ENCODE data around the gene FBXL5.

Gene FBXL5, protein sequence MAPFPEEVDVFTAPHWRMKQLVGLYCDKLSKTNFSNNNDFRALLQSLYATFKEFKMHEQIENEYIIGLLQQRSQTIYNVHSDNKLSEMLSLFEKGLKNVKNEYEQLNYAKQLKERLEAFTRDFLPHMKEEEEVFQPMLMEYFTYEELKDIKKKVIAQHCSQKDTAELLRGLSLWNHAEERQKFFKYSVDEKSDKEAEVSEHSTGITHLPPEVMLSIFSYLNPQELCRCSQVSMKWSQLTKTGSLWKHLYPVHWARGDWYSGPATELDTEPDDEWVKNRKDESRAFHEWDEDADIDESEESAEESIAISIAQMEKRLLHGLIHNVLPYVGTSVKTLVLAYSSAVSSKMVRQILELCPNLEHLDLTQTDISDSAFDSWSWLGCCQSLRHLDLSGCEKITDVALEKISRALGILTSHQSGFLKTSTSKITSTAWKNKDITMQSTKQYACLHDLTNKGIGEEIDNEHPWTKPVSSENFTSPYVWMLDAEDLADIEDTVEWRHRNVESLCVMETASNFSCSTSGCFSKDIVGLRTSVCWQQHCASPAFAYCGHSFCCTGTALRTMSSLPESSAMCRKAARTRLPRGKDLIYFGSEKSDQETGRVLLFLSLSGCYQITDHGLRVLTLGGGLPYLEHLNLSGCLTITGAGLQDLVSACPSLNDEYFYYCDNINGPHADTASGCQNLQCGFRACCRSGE

DNA sequence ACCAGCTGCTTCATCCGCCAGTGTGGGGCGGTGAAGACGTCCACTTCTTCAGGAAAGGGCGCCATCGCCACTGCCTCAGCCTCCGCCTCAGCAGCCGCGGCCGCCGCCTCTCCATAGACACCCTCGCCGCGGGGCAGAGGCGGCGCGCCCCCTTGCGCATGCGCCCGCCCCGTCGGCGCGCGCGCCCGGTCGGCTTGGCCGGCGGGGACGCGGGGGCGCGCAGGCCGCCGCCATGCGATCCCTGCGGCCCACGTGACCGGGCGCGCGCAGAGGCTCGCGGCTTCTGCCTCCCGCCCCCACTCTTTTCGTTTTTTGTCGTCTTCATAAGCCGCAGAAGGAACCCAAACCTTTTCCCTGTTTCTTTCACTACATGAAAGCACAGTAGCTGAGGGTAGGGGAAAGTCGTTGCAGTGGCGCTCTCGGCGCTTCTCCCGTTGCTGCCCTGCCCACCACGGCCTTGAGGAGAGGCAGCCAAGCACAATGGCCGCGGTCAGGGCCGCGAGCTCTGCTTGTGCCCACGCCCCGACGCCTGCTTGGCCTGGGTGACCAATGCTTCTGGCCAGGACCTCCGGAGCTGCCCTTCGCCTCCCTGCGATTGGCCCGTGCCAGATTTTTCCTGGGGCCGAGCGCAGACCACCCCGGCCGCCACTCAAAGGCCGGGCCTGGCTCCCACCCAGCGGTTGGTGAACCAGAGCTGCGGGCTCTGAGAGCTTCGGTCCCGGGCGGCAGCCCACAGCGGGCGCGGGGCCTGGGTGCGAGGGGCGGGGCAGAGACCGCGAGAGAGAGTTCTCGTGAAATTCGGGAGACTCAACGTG is at the start of gene FBXL5:
TSS of gene FBXL5 (minus strand) at position 135 of the 815 bp plus-strand sequence. CDS start at position 65, 70 bp downstream.
- DNase-seq: peak; percentile 82 to 90

GRCh38 chr4:15704129-15704528 is 49.0 kb upstream of the FBXL5 start:
- no peak for DNase-seq

GRCh38 chr4:15703439-15703838 is 48.3 kb upstream of the FBXL5 start:
- DNase-seq: no peak

DNA sequence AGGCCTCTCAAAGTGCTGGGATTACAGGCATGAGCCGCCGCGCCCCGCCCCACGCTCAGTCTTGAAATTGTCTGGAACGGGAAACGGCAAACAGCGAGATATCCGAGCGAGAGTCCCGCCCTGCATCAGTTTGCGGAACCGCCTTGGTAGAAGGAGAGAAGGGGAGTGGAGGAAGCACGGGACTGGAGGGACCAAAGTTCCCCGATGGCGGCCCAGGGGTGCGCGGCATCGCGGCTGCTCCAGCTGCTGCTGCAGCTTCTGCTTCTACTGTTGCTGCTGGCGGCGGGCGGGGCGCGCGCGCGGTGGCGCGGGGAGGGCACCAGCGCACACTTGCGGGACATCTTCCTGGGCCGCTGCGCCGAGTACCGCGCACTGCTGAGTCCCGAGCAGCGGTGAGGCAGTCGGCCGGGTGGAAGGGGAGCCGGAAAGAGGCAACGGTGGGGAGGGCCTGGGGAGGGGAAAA is 47.8 kb upstream of the FBXL5 start, which contains the start of gene BST1:
TSS of gene BST1 (plus strand) at position 125 of the 463 bp plus-strand sequence. CDS start at position 205, 80 bp downstream.
- DNase-seq: peak; percentile 42 to 73

DNA sequence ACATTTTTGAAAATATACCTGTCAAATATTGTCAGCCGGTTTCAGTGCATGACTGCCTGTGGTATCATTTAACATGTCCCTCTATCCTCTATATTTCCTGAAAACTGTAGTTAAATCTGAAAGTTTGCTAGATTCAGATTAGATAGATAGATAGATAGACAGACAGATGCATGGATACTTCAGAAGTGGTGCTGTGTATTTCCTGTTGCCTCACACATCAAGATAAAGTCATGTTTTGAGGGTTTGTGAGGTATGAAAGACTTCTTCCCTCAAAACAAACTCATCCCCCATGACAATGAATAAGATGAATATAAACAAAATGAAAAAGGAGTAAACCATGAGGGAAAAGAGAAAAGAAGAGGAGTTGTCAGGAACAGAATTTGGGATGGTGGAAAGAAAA is 41.7 kb upstream of the FBXL5 start:
- no peak for DNase-seq

GRCh38 chr4:15695729-15696128 is 40.6 kb upstream of the FBXL5 start:
- DNase-seq: no peak

- DNase-seq: no peak
Measured at GRCh38 chr4:15695240-15695699, 40.1 kb upstream of the FBXL5 start.

DNA sequence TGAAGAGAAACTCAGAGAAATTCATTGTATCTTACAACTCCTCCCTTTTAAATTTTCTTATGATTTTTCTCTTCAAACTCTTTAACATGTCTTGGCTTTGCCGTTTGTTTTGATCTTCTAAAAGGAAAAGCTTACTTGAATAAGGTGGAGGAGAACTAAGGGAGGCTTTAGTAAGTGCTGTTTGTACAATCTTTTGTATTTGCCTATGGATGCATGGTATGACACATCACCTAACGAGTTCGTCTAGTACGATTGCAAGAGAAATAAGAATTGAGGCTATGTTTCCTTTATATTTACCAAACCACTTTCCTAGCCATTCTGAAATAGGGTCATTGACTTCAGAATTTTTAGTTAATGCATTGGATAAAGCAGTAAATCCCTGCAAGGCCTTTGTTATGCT is 39.3 kb upstream of the FBXL5 start:
- DNase-seq: no peak

- no peak for DNase-seq
Measured at GRCh38 chr4:15692602-15693001, 37.4 kb upstream of the FBXL5 start.

- no peak for DNase-seq
Measured at GRCh38 chr4:15691346-15692135, 36.4 kb upstream of the FBXL5 start.

GRCh38 chr4:15690020-15690809 is 35.1 kb upstream of the FBXL5 start:
- DNase-seq: no peak

- no peak for DNase-seq
Measured at GRCh38 chr4:15689540-15689939, 34.4 kb upstream of the FBXL5 start.

GRCh38 chr4:15688051-15688450 is 32.9 kb upstream of the FBXL5 start:
- DNase-seq: no peak

DNA sequence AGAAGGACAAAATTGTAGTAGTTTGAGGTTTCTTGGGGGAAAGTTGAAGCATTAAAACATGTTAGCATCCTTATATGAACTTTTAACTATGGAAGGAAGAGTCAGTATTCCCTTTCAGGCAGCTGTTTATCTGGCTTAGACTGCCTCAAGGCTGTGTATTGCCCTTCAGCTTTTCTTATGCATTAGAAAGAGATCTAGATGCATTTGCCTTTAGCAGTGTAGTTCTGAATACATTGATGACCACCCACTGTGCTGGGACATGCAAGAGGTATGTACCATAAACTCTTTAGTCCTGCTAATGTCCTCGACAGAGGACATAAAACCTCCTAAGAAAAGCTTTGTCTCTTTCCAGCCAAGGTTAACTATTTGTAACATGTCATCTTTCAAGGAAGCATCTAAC is 29.3 kb upstream of the FBXL5 start:
- no peak for DNase-seq

DNA sequence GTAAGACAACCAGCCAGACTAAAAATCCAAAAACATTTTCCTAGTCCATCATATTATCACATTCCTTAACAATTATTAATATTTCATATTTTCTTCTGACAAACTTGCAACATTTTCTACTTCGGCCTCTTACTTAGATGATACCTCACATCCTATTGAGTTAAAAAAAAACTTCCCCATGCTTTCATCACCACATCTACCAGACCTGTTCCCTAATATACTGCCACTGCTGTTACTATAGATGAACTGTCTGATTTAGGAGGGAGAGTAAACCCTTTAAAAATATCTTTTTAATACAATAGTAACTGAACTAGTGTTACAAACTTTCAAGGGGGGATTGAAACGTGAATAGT is 28.0 kb upstream of the FBXL5 start:
- no peak for DNase-seq

GRCh38 chr4:15682242-15683142 is 27.3 kb upstream of the FBXL5 start:
- DNase-seq: no peak

- DNase-seq: peak; percentile 94 to 97
Measured at GRCh38 chr4:15681372-15682241, 26.4 kb upstream of the FBXL5 start, which contains the start of gene FAM200B. TSS of gene FAM200B (plus strand) at chr4:15681827. CDS start at chr4:15686978, 5,151 bp downstream.

- DNase-seq: no peak
Measured at GRCh38 chr4:15681067-15681371, 25.9 kb upstream of the FBXL5 start.

DNA sequence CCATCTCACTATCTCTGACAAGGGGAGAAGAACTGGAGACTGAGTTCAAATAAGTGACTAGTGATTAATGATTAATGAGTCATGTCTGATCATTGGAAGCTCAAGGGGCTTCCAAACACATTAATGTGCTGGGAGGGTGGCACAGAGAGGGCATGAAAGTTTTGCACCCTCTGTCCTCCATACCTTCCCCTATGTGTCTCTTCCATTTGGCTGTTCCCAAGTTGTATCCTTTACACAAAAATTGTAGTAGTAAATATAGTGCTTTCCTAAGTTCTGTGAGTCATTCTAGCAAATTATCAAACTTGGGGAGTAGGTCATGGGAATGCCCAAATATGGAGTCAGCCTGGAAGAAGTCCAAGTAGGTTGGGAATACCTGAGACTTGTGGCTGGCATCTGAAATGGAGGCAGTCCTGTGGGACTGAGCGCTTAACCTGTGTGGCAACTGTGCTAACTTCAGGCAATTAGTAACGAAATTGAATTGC is 22.4 kb upstream of the FBXL5 start:
- DNase-seq: no peak

Data from CD4-positive, alpha-beta T cell treated with Interferon alpha-2 for 1 hour (primary cell).